ENCODE data around the gene TRIM59.

TRIM59 gene

DNA sequence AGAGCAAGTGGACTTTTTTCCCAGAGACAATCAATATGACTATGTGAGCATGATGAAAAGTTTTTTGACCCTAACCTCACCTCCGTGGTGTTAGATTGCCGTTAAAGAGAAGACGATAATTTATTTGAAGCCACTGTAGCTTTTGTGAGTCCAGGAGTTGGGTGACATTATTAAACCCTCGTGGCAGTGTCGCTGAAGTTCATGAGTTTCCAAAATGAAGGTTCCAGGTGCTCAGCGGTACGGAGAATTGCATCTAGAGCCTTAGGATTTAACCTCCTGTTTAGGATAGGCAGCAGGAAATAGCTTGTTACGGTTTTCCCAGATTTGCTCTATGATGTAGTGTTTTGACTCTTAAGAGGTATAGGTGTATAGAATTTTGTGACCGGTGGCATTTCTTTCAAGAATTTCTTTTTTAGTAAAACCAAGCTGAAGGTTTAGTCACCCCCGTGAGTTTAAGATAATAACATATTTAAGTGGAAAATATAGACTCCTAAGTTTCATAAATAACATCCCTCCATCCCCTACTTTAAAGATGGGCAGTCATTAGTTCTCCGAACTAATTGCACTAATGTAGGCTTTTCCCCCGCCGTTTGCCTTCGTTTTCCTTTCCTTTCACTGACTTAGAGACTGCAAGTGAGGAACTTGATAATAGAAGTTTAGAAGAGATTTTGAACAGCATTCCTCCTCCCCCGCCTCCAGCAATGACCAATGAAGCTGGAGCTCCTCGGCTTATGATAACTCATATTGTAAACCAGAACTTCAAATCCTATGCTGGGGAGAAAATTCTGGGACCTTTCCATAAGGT, 48.1 kb downstream of the TRIM59 start:
- no peak for DNase-seq

DNA sequence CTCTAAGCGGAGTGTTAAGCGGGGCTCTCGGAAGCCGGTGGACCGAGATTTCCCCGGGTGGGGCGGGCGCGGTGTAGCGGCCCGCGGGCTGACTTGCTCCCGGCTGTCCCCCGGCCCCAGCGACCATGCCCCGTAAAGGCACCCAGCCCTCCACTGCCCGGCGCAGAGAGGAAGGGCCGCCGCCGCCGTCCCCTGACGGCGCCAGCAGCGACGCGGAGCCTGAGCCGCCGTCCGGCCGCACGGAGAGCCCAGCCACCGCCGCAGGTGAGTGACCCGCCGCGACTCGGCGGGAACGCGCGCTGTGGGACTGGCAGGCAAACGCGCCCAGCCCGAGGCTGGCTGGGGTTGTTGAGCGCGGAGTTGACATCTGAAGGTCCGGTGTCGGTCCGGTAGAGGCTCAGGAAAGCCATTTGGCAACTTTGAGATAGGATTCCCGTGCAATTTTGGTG, 48.9 kb downstream of the TRIM59 start:
- DNase-seq = peak; percentile 9

DNA sequence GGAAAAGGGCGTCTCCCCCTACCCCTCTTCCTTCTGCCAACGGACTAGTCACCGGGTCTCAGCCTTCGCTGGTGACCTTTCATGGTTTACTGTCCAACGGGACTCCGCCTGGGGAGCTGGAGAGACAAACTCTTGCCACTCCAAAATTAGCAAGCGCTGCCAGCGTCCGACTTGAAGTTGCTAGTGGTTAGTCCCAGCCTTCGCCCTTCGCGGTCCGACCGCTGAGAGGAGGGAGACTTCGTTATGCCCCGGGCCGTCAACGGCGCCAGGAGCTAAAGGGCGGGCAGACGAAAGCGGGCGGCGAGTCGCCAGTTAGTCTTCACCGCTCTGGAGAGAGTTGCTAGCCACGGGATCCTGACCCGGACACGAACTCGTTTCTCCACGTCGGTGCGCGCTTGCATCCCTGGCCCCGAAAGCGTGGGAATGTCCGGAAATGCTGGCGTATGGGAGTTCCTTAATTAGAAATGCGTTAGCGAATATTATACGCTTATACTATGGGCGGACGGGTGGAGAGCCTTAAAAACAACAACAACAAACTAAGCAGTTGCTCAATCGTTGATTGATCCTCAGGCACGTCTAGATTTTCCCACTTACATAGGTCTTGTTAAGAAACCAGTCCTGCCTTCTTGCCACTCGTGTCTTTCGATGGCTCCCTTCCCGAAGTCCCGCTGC, 49.4 kb downstream of the TRIM59 start:
- peak; percentile 20 for DNase-seq

GRCh38 chr3:160399125-160400029, 50.2 kb downstream of the TRIM59 start, which contains the start of the genes IFT80 and SMC4:
Gene IFT80 (minus strand): TSS chr3:160399225. CDS start chr3:160384600, 14,625 bp downstream.
Gene SMC4 (plus strand): TSS chr3:160399650. CDS start chr3:160400827, 1,177 bp downstream.
- DNase-seq = peak; percentile 91

- no peak for DNase-seq
These were observed 50.8 kb downstream of the TRIM59 start for GRCh38 chr3:160398820-160399124.

GRCh38 chr3:160395297-160395696, 54.3 kb downstream of the TRIM59 start:
- DNase-seq = no peak

- DNase-seq = no peak
These were observed 55.6 kb downstream of the TRIM59 start for GRCh38 chr3:160394009-160394392.

- DNase-seq = no peak
These were observed 56.1 kb downstream of the TRIM59 start for GRCh38 chr3:160393346-160394008.

- DNase-seq = no peak
These were observed 56.8 kb downstream of the TRIM59 start for GRCh38 chr3:160392798-160393197.

GRCh38 chr3:160390565-160391138, 58.9 kb downstream of the TRIM59 start:
- no peak for DNase-seq

All from stimulated activated naive CD4-positive, alpha-beta T cell treated with Interleukin-2 at 50 U/mL for 16 hours (primary cell).